GM18907 (cell line): ENCODE measurements around the gene C10orf105.

ENCODE experiments used
- ATAC-seq: cut with Tn5 transposase; IDR thresholded peaks from one replicate; pipeline ENCODE4 v1.9.1; 2021; ENCODE audit warnings: mild to moderate bottlenecking, moderate library complexity; ENCODE audit not compliant: unreplicated experiment

The C10orf105 gene

GRCh38 chr10:71718165-71718698 lies 1.3 kb downstream of the C10orf105 start:
- no peak for ATAC-seq

- no peak for ATAC-seq
These were observed 2.0 kb downstream of the C10orf105 start for GRCh38 chr10:71717551-71717951.

- no peak for ATAC-seq
These were observed 2.5 kb downstream of the C10orf105 start for GRCh38 chr10:71717056-71717455.

- no peak for ATAC-seq
These were observed 3.2 kb downstream of the C10orf105 start for GRCh38 chr10:71716426-71716825.

GRCh38 chr10:71715860-71716259 lies 3.7 kb downstream of the C10orf105 start:
- ATAC-seq: no peak

- no peak for ATAC-seq
These were observed 4.6 kb downstream of the C10orf105 start for GRCh38 chr10:71715026-71715425.

- ATAC-seq: no peak
These were observed 5.0 kb downstream of the C10orf105 start for GRCh38 chr10:71714592-71714991.

GRCh38 chr10:71714031-71714410 lies 5.6 kb downstream of the C10orf105 start:
- ATAC-seq: no peak

GRCh38 chr10:71713135-71714030 lies 6.2 kb downstream of the C10orf105 start:
- ATAC-seq: no peak

- no peak for ATAC-seq
These were observed 6.9 kb downstream of the C10orf105 start for GRCh38 chr10:71712572-71713134.

- no peak for ATAC-seq
These were observed 7.4 kb downstream of the C10orf105 start for GRCh38 chr10:71712170-71712569.

- no peak for ATAC-seq
These were observed 8.4 kb downstream of the C10orf105 start for GRCh38 chr10:71711052-71711623.

- ATAC-seq: no peak
These were observed 9.1 kb downstream of the C10orf105 start for GRCh38 chr10:71710519-71710918.

GRCh38 chr10:71708897-71709882 lies 10.4 kb downstream of the C10orf105 start:
- ATAC-seq: no peak

- ATAC-seq: no peak
These were observed 11.3 kb downstream of the C10orf105 start for GRCh38 chr10:71708301-71708703.

GRCh38 chr10:71707240-71707789 lies 12.3 kb downstream of the C10orf105 start:
- no peak for ATAC-seq

- ATAC-seq: no peak
These were observed 13.1 kb downstream of the C10orf105 start for GRCh38 chr10:71706216-71707121.

- no peak for ATAC-seq
These were observed 14.0 kb downstream of the C10orf105 start for GRCh38 chr10:71705582-71705981.

GRCh38 chr10:71704816-71705215 lies 14.8 kb downstream of the C10orf105 start:
- ATAC-seq: no peak
